HCT116 (cell line): ENCODE results near the gene PRICKLE2. TPM values are rescaled to one million over a fixed set of nuclear protein-coding genes. Genes with fewer than 3 reads are reported as not detected.

Experiments
- ATAC-seq: fragments of 200-7000 bp; cut with Tn5 transposase; 2 replicates; pipeline ENCODE4 v1.9.1; 2020; ENCODE audit warnings: mild to moderate bottlenecking, moderate library complexity
- BruUV-seq: library from RNA; stranded (reverse); fragments of 400-500 nt; replicated peaks from 2 replicates; lab custom pipeline; 2021; lab: Mats Ljungman, UMichigan
- CTCF ChIA-PET: fragments of 300-600 bp; sonication (Branson Sonifier 250); formaldehyde crosslinking; loops from one replicate; lab custom pipeline; 2021; ENCODE audit warnings: antibody characterized with exemption; lab: Charles Lee
- POLR2A ChIA-PET: fragments of 300-600, 350-600 bp; sonication (Branson Sonifier 250); formaldehyde crosslinking; loops from one replicate; lab custom pipeline; 2021; ENCODE audit warnings: antibody characterized with exemption; lab: Charles Lee
- RAD21 ChIA-PET, 2 experiments: fragments of 300-600 bp; sonication (Branson Sonifier 250); formaldehyde crosslinking; loops; one replicate each; lab custom pipeline; 2023; ENCODE audit warnings: low total read pairs in 2 of 2; ENCODE audit not compliant: uncharacterized antibody in 2 of 2, unreplicated experiment in 2 of 2, low non-redundant PET in 1 of 2; lab: Charles Lee
- DNase-seq: peaks from one replicate; pipeline ENCODE4 v3.0.0-alpha.2; 2010; ENCODE audit warnings: low read depth, low spot score
- H2AFZ ChIP-seq: fragments of 200-600 bp; shearing (Covaris generic), sonication (generic); 2 replicates; pipeline ENCODE4 v1.6.1; 2017; ENCODE audit warnings: low read depth, mixed run types, mixed read lengths, antibody characterized with exemption, low read length; ENCODE audit not compliant: poor library complexity, severe bottlenecking
- H3K27ac ChIP-seq: 2 replicates; pipeline ENCODE4 v1.5.1; 2012; ENCODE audit warnings: low read depth, low read length
- H3K27me3 ChIP-seq: fragments of 200-600 bp; sonication (generic); 2 replicates; pipeline ENCODE4 v1.6.1; 2016; ENCODE audit warnings: mixed run types, low read length, mixed read lengths; ENCODE audit not compliant: insufficient read depth
- H3K36me3 ChIP-seq, 2 experiments: fragments of 200-500 bp in 1 of 2; fragments of 200-600 bp in 1 of 2; sonication (Bioruptor generic) in 1 of 2; sonication (generic) in 1 of 2; 2 replicates each; pipeline versions ENCODE4 v1.5.1 to v1.6.1; 2014 to 2016; ENCODE audit warnings: low read length in 2 of 2, inconsistent platforms in 1 of 2, mixed read lengths in 1 of 2, mixed run types in 1 of 2; ENCODE audit not compliant: insufficient read depth in 2 of 2, control insufficient read depth in 1 of 2
- H3K4me1 ChIP-seq, 2 experiments: fragments of 200-600 bp in 1 of 2; sonication (generic) in 1 of 2; 2 replicates each; pipeline versions ENCODE4 v1.5.1 to v1.6.1; 2012 to 2017; ENCODE audit warnings: low read length in 2 of 2, inconsistent platforms in 1 of 2, mild to moderate bottlenecking in 1 of 2, mixed read lengths in 1 of 2, mixed run types in 1 of 2, moderate library complexity in 1 of 2; ENCODE audit not compliant: insufficient read depth in 2 of 2, control insufficient read depth in 1 of 2
- H3K4me2 ChIP-seq: fragments of 200-600 bp; sonication (generic); 2 replicates; pipeline ENCODE4 v1.6.1; 2017; ENCODE audit warnings: mixed run types, low read length, mixed read lengths
- H3K4me3 ChIP-seq, 2 experiments: fragments of 200-600 bp in 1 of 2; sonication (generic) in 1 of 2; replicated peaks in 1 of 2; 2 replicates each; pipeline ENCODE4 v1.5.1; 2011 to 2016; ENCODE audit warnings: low read length in 2 of 2, control low read depth in 1 of 2, low read depth in 1 of 2, mild to moderate bottlenecking in 1 of 2, mixed read lengths in 1 of 2, mixed run types in 1 of 2
- H3K79me2 ChIP-seq: fragments of 200-600 bp; sonication (generic); 2 replicates; pipeline ENCODE4 v1.6.1; 2017; ENCODE audit warnings: mild to moderate bottlenecking, mixed run types, low read length, moderate library complexity, mixed read lengths; ENCODE audit not compliant: insufficient read depth
- H3K9ac ChIP-seq: fragments of 200-600 bp; sonication (generic); 2 replicates; pipeline ENCODE4 v1.6.1; 2016; ENCODE audit warnings: low read length, mixed read lengths
- H3K9me2 ChIP-seq: fragments of 200-600 bp; sonication (generic), shearing (Covaris generic); 2 replicates; pipeline ENCODE4 v1.6.1; 2017; ENCODE audit warnings: mixed run types, mild to moderate bottlenecking, moderate library complexity; ENCODE audit not compliant: insufficient read depth
- H3K9me3 ChIP-seq, 2 experiments: fragments of 200-500 bp in 1 of 2; fragments of 200-600 bp in 1 of 2; sonication (Bioruptor generic) in 1 of 2; sonication (generic) in 1 of 2; 2 replicates each; pipeline ENCODE4 v1.6.1; 2014 to 2017; ENCODE audit warnings: low read length in 2 of 2, mixed read lengths in 2 of 2, inconsistent platforms in 1 of 2, low read depth in 1 of 2, mild to moderate bottlenecking in 1 of 2, mixed run types in 1 of 2, moderate library complexity in 1 of 2; ENCODE audit not compliant: control insufficient read depth in 1 of 2, insufficient read depth in 1 of 2
- H4K20me1 ChIP-seq: fragments of 200-600 bp; sonication (generic), shearing (Covaris generic); 2 replicates; pipeline ENCODE4 v1.6.1; 2017; ENCODE audit warnings: mixed run types, mild to moderate bottlenecking, moderate library complexity; ENCODE audit not compliant: insufficient read depth
- ATF3 ChIP-seq: IDR thresholded peaks from 2 replicates; pipeline ENCODE4 v1.6.1; 2012
- FOSL1 ChIP-seq: IDR thresholded peaks from 2 replicates; pipeline ENCODE4 v1.6.1; 2012; ENCODE audit warnings: low read depth
- POLR2AphosphoS5 ChIP-seq: IDR thresholded peaks from 2 replicates; pipeline ENCODE4 v1.6.1; 2011; ENCODE audit warnings: mild to moderate bottlenecking, low read depth, low read length, moderate library complexity
- SIN3A ChIP-seq: IDR thresholded peaks from 2 replicates; pipeline ENCODE4 v1.6.1; 2012; ENCODE audit warnings: low read depth
- SRF ChIP-seq: IDR thresholded peaks from 2 replicates; pipeline ENCODE4 v1.6.1; 2012; ENCODE audit warnings: low read depth
- intact Hi-C: fragments of 100-400 bp; cut with micrococcal nuclease; formaldehyde crosslinking; loops from 2 replicates; pipeline ENCODE4 v1.10.0; 2022
- total RNA-seq: library from RNA; stranded (reverse); gene quantifications from one replicate; pipeline ENCODE4 v1.2.1, GENCODE V29; 2021; ENCODE audit not compliant: unreplicated experiment

PRICKLE2 gene
- total RNA-seq, 1 experiment from 2014 or later = 0.05 TPM

GRCh38 chr3:64081235-64081630, 144.0 kb downstream of the PRICKLE2 start (continued):
- TF ChIP-seq SIN3A = no peak
- TF ChIP-seq SRF = no peak
- no peak for TF ChIP-seq ATF3

- no peak for TF ChIP-seq POLR2AphosphoS5
- ATAC-seq (no peak), DNase-seq (no peak)
- no peak overlapping the region for H3K9ac ChIP-seq
- peaks cover 9% of the 10 kb centered on the region; the same call in 1 of the 2 replicates for H3K27me3 ChIP-seq
- H3K36me3 ChIP-seq = no peaks in the 10 kb centered on the region
- POLR2A ChIA-PET = no interaction called here
- no peaks in the 10 kb centered on the region for H4K20me1 ChIP-seq
- intact Hi-C loops = no loop called here
- H3K9me3 ChIP-seq = no peaks in the 10 kb centered on the region
- CTCF ChIA-PET = no interaction called here
- peaks cover 0 to 9% of the 10 kb centered on the region in 2 experiments; a peak in 2 of 4 replicates for H3K4me1 ChIP-seq
- H2AFZ ChIP-seq = no peak overlapping the region
- H3K4me2 ChIP-seq = no peak overlapping the region
- H3K27ac ChIP-seq = no peak overlapping the region
- no peaks in the 10 kb centered on the region for H3K9me2 ChIP-seq
- H3K4me3 ChIP-seq = no peak overlapping the region
- BruUV-seq = no TSS peak
- RAD21 ChIA-PET = no interaction called here
- no peaks in the 10 kb centered on the region for H3K79me2 ChIP-seq
Measured at GRCh38 chr3:64080616-64081234, 144.5 kb downstream of the PRICKLE2 start.

- Histone ChIP-seq H4K20me1 (no peaks in the 10 kb centered on the region), H3K79me2 (no peaks in the 10 kb centered on the region), H3K4me1 (peaks cover 0 to 5% of the 10 kb centered on the region in 2 experiments; a peak in 2 of 4 replicates), H3K4me3 (no peak overlapping the region), H3K9me3 (no peaks in the 10 kb centered on the region), H3K4me2 (no peak overlapping the region), H3K27me3 (peaks cover 9% of the 10 kb centered on the region; the same call in 1 of the 2 replicates), H3K9me2 (no peaks in the 10 kb centered on the region), H3K27ac (no peak overlapping the region), H3K36me3 (no peaks in the 10 kb centered on the region), H3K9ac (no peak overlapping the region), H2AFZ (no peak overlapping the region)
- intact Hi-C loops = no loop called here
- TF ChIP-seq FOSL1 = no peak
- CTCF ChIA-PET = no interaction called here
- RAD21 ChIA-PET = no interaction called here
- POLR2A ChIA-PET = no interaction called here
- BruUV-seq = no TSS peak
- ATAC-seq = no peak
- DNase-seq = no peak
Measured at GRCh38 chr3:64079369-64080150, 145.7 kb downstream of the PRICKLE2 start.
